PC-9 (cell line): ENCODE data around the gene MTCL3.

Source experiments
- CTCF ChIP-seq: fragments of 200-600 bp; sonication (generic); conservative IDR thresholded peaks from 2 replicates; pipeline ENCODE4 v1.6.1; 2017; ENCODE audit warnings: mixed run types, antibody characterized with exemption, mild to moderate bottlenecking, moderate library complexity
- EZH2 ChIP-seq: fragments of 200-600 bp; sonication (generic); IDR thresholded peaks from 2 replicates; pipeline ENCODE4 v1.8.0; 2017; ENCODE audit warnings: antibody characterized with exemption, low read depth

GRCh38 chr6:127496471-127496870 lies 22.7 kb downstream of the MTCL3 start:
- TF ChIP-seq CTCF (no peak), EZH2 (no peak)
